HCT116 (cell line): ENCODE measurements around the gene NAA50. TPM values are rescaled to one million over a fixed set of nuclear protein-coding genes. Genes with fewer than 3 reads are reported as not detected.

Experiments
- ATAC-seq: fragments of 200-7000 bp; cut with Tn5 transposase; 2 replicates; pipeline ENCODE4 v1.9.1; 2020; ENCODE audit warnings: mild to moderate bottlenecking, moderate library complexity
- BruUV-seq: library from RNA; stranded (reverse); fragments of 400-500 nt; replicated peaks from 2 replicates; lab custom pipeline; 2021; lab: Mats Ljungman, UMichigan
- CTCF ChIA-PET: fragments of 300-600 bp; sonication (Branson Sonifier 250); formaldehyde crosslinking; loops from one replicate; lab custom pipeline; 2021; ENCODE audit warnings: antibody characterized with exemption; lab: Charles Lee
- POLR2A ChIA-PET: fragments of 300-600, 350-600 bp; sonication (Branson Sonifier 250); formaldehyde crosslinking; loops from one replicate; lab custom pipeline; 2021; ENCODE audit warnings: antibody characterized with exemption; lab: Charles Lee
- RAD21 ChIA-PET, 2 experiments: fragments of 300-600 bp; sonication (Branson Sonifier 250); formaldehyde crosslinking; loops; one replicate each; lab custom pipeline; 2023; ENCODE audit warnings: low total read pairs in 2 of 2; ENCODE audit not compliant: uncharacterized antibody in 2 of 2, unreplicated experiment in 2 of 2, low non-redundant PET in 1 of 2; lab: Charles Lee
- DNase-seq: peaks from one replicate; pipeline ENCODE4 v3.0.0-alpha.2; 2010; ENCODE audit warnings: low read depth, low spot score
- H2AFZ ChIP-seq: fragments of 200-600 bp; shearing (Covaris generic), sonication (generic); 2 replicates; pipeline ENCODE4 v1.6.1; 2017; ENCODE audit warnings: low read depth, mixed run types, mixed read lengths, antibody characterized with exemption, low read length; ENCODE audit not compliant: poor library complexity, severe bottlenecking
- H3K27ac ChIP-seq: 2 replicates; pipeline ENCODE4 v1.5.1; 2012; ENCODE audit warnings: low read depth, low read length
- H3K27me3 ChIP-seq: fragments of 200-600 bp; sonication (generic); 2 replicates; pipeline ENCODE4 v1.6.1; 2016; ENCODE audit warnings: mixed run types, low read length, mixed read lengths; ENCODE audit not compliant: insufficient read depth
- H3K36me3 ChIP-seq, 2 experiments: fragments of 200-500 bp in 1 of 2; fragments of 200-600 bp in 1 of 2; sonication (Bioruptor generic) in 1 of 2; sonication (generic) in 1 of 2; 2 replicates each; pipeline versions ENCODE4 v1.5.1 to v1.6.1; 2014 to 2016; ENCODE audit warnings: low read length in 2 of 2, inconsistent platforms in 1 of 2, mixed read lengths in 1 of 2, mixed run types in 1 of 2; ENCODE audit not compliant: insufficient read depth in 2 of 2, control insufficient read depth in 1 of 2
- H3K4me1 ChIP-seq, 2 experiments: fragments of 200-600 bp in 1 of 2; sonication (generic) in 1 of 2; 2 replicates each; pipeline versions ENCODE4 v1.5.1 to v1.6.1; 2012 to 2017; ENCODE audit warnings: low read length in 2 of 2, inconsistent platforms in 1 of 2, mild to moderate bottlenecking in 1 of 2, mixed read lengths in 1 of 2, mixed run types in 1 of 2, moderate library complexity in 1 of 2; ENCODE audit not compliant: insufficient read depth in 2 of 2, control insufficient read depth in 1 of 2
- H3K4me2 ChIP-seq: fragments of 200-600 bp; sonication (generic); 2 replicates; pipeline ENCODE4 v1.6.1; 2017; ENCODE audit warnings: mixed run types, low read length, mixed read lengths
- H3K4me3 ChIP-seq, 2 experiments: fragments of 200-600 bp in 1 of 2; sonication (generic) in 1 of 2; replicated peaks in 1 of 2; 2 replicates each; pipeline ENCODE4 v1.5.1; 2011 to 2016; ENCODE audit warnings: low read length in 2 of 2, control low read depth in 1 of 2, low read depth in 1 of 2, mild to moderate bottlenecking in 1 of 2, mixed read lengths in 1 of 2, mixed run types in 1 of 2
- H3K79me2 ChIP-seq: fragments of 200-600 bp; sonication (generic); 2 replicates; pipeline ENCODE4 v1.6.1; 2017; ENCODE audit warnings: mild to moderate bottlenecking, mixed run types, low read length, moderate library complexity, mixed read lengths; ENCODE audit not compliant: insufficient read depth
- H3K9ac ChIP-seq: fragments of 200-600 bp; sonication (generic); 2 replicates; pipeline ENCODE4 v1.6.1; 2016; ENCODE audit warnings: low read length, mixed read lengths
- H3K9me2 ChIP-seq: fragments of 200-600 bp; sonication (generic), shearing (Covaris generic); 2 replicates; pipeline ENCODE4 v1.6.1; 2017; ENCODE audit warnings: mixed run types, mild to moderate bottlenecking, moderate library complexity; ENCODE audit not compliant: insufficient read depth
- H3K9me3 ChIP-seq, 2 experiments: fragments of 200-500 bp in 1 of 2; fragments of 200-600 bp in 1 of 2; sonication (Bioruptor generic) in 1 of 2; sonication (generic) in 1 of 2; 2 replicates each; pipeline ENCODE4 v1.6.1; 2014 to 2017; ENCODE audit warnings: low read length in 2 of 2, mixed read lengths in 2 of 2, inconsistent platforms in 1 of 2, low read depth in 1 of 2, mild to moderate bottlenecking in 1 of 2, mixed run types in 1 of 2, moderate library complexity in 1 of 2; ENCODE audit not compliant: control insufficient read depth in 1 of 2, insufficient read depth in 1 of 2
- H4K20me1 ChIP-seq: fragments of 200-600 bp; sonication (generic), shearing (Covaris generic); 2 replicates; pipeline ENCODE4 v1.6.1; 2017; ENCODE audit warnings: mixed run types, mild to moderate bottlenecking, moderate library complexity; ENCODE audit not compliant: insufficient read depth
- CBX3 ChIP-seq: IDR thresholded peaks from 2 replicates; pipeline ENCODE4 v1.6.1; 2012; ENCODE audit warnings: low read depth
- ELF1 ChIP-seq: IDR thresholded peaks from 2 replicates; pipeline ENCODE4 v1.6.1; 2012; ENCODE audit warnings: low read depth, borderline replicate concordance
- EZH2 ChIP-seq: fragments of 200-600 bp; sonication (generic); IDR thresholded peaks from 2 replicates; pipeline ENCODE4 v1.6.1; 2017; ENCODE audit warnings: antibody characterized with exemption, mixed run types
- FOSL1 ChIP-seq: IDR thresholded peaks from 2 replicates; pipeline ENCODE4 v1.6.1; 2012; ENCODE audit warnings: low read depth
- POLR2AphosphoS5 ChIP-seq: IDR thresholded peaks from 2 replicates; pipeline ENCODE4 v1.6.1; 2011; ENCODE audit warnings: mild to moderate bottlenecking, low read depth, low read length, moderate library complexity
- SIN3A ChIP-seq: IDR thresholded peaks from 2 replicates; pipeline ENCODE4 v1.6.1; 2012; ENCODE audit warnings: low read depth
- SP1 ChIP-seq: IDR thresholded peaks from 2 replicates; pipeline ENCODE4 v1.6.1; 2012; ENCODE audit warnings: low read depth
- SRF ChIP-seq: IDR thresholded peaks from 2 replicates; pipeline ENCODE4 v1.6.1; 2012; ENCODE audit warnings: low read depth
- TCF7L2 ChIP-seq: IDR thresholded peaks from 2 replicates; pipeline ENCODE4 v1.7.0; 2011; ENCODE audit warnings: borderline replicate concordance, inconsistent platforms; ENCODE audit not compliant: insufficient read depth, insufficient read length; ENCODE audit errors: extremely low read depth
- YY1 ChIP-seq: IDR thresholded peaks from 2 replicates; pipeline ENCODE4 v1.6.1; 2011; ENCODE audit warnings: low read length, low read depth, moderate library complexity, mild to moderate bottlenecking; ENCODE audit not compliant: insufficient replicate concordance; ENCODE audit errors: extremely low read depth
- ZFX ChIP-seq: fragments of 450-650 bp; IDR thresholded peaks from 2 replicates; pipeline ENCODE4 v1.6.1; 2017
- ZNF274 ChIP-seq: fragments of 200-500 bp; sonication (Bioruptor generic); IDR thresholded peaks from 2 replicates; pipeline ENCODE4 v1.6.1; 2014; ENCODE audit warnings: mild to moderate bottlenecking, low read depth, low read length, inconsistent platforms
- intact Hi-C: fragments of 100-400 bp; cut with micrococcal nuclease; formaldehyde crosslinking; loops from 2 replicates; pipeline ENCODE4 v1.10.0; 2022
- total RNA-seq: library from RNA; stranded (reverse); gene quantifications from one replicate; pipeline ENCODE4 v1.2.1, GENCODE V29; 2021; ENCODE audit not compliant: unreplicated experiment
- TF ChIP-seq, protein P1 (sequence below), 3 experiments: fragments of 200-600 bp in 1 of 3; sonication (generic) in 1 of 3; IDR thresholded peaks in 2 of 3; conservative IDR thresholded peaks in 1 of 3; 2 replicates each; pipeline ENCODE4 v1.5.1; 2012 to 2017; ENCODE audit warnings: low read depth in 2 of 3, low read length in 2 of 3, antibody characterized with exemption in 1 of 3, borderline replicate concordance in 1 of 3, control low read depth in 1 of 3, mild to moderate bottlenecking in 1 of 3, mixed read lengths in 1 of 3, mixed run types in 1 of 3, moderate library complexity in 1 of 3; ENCODE audit not compliant: insufficient read depth in 1 of 3
- TF ChIP-seq, protein P2 (sequence below): IDR thresholded peaks from 2 replicates; pipeline ENCODE4 v1.6.1; 2012; ENCODE audit warnings: low read depth
- TF ChIP-seq, protein P3 (sequence below): IDR thresholded peaks from 2 replicates; pipeline ENCODE4 v1.6.1; 2011; ENCODE audit warnings: mild to moderate bottlenecking, low read length, moderate library complexity; ENCODE audit not compliant: insufficient replicate concordance; ENCODE audit errors: extremely low read depth

Gene NAA50
- total RNA-seq, 1 experiment from 2014 or later: 233 TPM

DNA sequence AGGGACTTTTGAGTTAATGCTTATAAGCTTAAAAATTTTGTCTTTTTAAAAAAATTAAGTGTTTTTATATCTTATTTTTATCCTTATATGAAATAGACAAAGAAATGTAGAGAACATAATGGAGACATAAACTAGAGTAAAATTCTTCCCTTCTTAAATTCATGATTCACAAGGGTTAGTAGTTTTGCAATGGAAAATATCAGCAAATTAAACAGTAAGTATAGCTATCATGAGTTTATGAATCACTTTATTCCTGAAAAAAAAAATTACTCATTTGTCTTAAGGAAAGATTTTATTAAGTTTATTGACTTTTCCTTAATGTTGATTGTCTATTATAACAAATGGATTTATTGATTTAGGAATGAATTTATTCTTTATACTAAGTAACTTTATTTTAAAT lies 5.1 kb upstream of the NAA50 start:
- TF ChIP-seq SRF (no peak), EZH2 (no peak), FOSL1 (no peak), ZNF274 (no peak), SP1 (no peak), POLR2AphosphoS5 (no peak), YY1 (no peak), ZFX (no peak), SIN3A (no peak), CBX3 (no peak), ELF1 (no peak), TCF7L2 (no peak)
- TF ChIP-seq, protein P1, sequence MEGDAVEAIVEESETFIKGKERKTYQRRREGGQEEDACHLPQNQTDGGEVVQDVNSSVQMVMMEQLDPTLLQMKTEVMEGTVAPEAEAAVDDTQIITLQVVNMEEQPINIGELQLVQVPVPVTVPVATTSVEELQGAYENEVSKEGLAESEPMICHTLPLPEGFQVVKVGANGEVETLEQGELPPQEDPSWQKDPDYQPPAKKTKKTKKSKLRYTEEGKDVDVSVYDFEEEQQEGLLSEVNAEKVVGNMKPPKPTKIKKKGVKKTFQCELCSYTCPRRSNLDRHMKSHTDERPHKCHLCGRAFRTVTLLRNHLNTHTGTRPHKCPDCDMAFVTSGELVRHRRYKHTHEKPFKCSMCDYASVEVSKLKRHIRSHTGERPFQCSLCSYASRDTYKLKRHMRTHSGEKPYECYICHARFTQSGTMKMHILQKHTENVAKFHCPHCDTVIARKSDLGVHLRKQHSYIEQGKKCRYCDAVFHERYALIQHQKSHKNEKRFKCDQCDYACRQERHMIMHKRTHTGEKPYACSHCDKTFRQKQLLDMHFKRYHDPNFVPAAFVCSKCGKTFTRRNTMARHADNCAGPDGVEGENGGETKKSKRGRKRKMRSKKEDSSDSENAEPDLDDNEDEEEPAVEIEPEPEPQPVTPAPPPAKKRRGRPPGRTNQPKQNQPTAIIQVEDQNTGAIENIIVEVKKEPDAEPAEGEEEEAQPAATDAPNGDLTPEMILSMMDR (IDR thresholded peaks at IDR 0.05 in 2 of 3, conservative IDR thresholded peaks at IDR 0.05 in 1 of 3; ENCODE audit: borderline replicate concordance in 1 of 3, insufficient read depth in 1 of 3, low read depth in 2 of 3, low read length in 2 of 3): no peak
- TF ChIP-seq, protein P2, sequence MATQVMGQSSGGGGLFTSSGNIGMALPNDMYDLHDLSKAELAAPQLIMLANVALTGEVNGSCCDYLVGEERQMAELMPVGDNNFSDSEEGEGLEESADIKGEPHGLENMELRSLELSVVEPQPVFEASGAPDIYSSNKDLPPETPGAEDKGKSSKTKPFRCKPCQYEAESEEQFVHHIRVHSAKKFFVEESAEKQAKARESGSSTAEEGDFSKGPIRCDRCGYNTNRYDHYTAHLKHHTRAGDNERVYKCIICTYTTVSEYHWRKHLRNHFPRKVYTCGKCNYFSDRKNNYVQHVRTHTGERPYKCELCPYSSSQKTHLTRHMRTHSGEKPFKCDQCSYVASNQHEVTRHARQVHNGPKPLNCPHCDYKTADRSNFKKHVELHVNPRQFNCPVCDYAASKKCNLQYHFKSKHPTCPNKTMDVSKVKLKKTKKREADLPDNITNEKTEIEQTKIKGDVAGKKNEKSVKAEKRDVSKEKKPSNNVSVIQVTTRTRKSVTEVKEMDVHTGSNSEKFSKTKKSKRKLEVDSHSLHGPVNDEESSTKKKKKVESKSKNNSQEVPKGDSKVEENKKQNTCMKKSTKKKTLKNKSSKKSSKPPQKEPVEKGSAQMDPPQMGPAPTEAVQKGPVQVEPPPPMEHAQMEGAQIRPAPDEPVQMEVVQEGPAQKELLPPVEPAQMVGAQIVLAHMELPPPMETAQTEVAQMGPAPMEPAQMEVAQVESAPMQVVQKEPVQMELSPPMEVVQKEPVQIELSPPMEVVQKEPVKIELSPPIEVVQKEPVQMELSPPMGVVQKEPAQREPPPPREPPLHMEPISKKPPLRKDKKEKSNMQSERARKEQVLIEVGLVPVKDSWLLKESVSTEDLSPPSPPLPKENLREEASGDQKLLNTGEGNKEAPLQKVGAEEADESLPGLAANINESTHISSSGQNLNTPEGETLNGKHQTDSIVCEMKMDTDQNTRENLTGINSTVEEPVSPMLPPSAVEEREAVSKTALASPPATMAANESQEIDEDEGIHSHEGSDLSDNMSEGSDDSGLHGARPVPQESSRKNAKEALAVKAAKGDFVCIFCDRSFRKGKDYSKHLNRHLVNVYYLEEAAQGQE: no peak
- TF ChIP-seq, protein P3, sequence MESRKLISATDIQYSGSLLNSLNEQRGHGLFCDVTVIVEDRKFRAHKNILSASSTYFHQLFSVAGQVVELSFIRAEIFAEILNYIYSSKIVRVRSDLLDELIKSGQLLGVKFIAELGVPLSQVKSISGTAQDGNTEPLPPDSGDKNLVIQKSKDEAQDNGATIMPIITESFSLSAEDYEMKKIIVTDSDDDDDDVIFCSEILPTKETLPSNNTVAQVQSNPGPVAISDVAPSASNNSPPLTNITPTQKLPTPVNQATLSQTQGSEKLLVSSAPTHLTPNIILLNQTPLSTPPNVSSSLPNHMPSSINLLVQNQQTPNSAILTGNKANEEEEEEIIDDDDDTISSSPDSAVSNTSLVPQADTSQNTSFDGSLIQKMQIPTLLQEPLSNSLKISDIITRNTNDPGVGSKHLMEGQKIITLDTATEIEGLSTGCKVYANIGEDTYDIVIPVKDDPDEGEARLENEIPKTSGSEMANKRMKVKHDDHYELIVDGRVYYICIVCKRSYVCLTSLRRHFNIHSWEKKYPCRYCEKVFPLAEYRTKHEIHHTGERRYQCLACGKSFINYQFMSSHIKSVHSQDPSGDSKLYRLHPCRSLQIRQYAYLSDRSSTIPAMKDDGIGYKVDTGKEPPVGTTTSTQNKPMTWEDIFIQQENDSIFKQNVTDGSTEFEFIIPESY: no peak
- TF ChIP-seq, all 23 proteins: peak for 0
- no peaks in the 10 kb centered on the region for H4K20me1 ChIP-seq
- CTCF ChIA-PET: interaction anchor here (2.2 kb wide), 1 partner anchor 15 kb away, joined by 8 read pairs; no protein-coding TSS in a partner anchor
- no TSS peak for BruUV-seq
- peaks cover 54% of the 10 kb centered on the region for H3K79me2 ChIP-seq
- POLR2A ChIA-PET: no interaction called here
- no peak overlapping the region for H2AFZ ChIP-seq
- H3K27ac ChIP-seq: no peak overlapping the region
- intact Hi-C loops: no loop called here
- H3K9me3 ChIP-seq: no peaks in the 10 kb centered on the region
- no peak for ATAC-seq
- no peaks in the 10 kb centered on the region for H3K27me3 ChIP-seq
- H3K9ac ChIP-seq: no peak overlapping the region
- H3K4me1 ChIP-seq: peaks cover 6 to 14% of the 10 kb centered on the region in 2 experiments; a peak in 2 of 4 replicates
- H3K36me3 ChIP-seq: no peaks in the 10 kb centered on the region
- RAD21 ChIA-PET: no interaction called here
- H3K4me3 ChIP-seq: no peak overlapping the region
- DNase-seq: no peak
- no peak overlapping the region for H3K4me2 ChIP-seq
- H3K9me2 ChIP-seq: no peaks in the 10 kb centered on the region
